GM18498 (cell line): ENCODE results near the gene TMEM150A.
A peak's percentile ranks its signal among the peaks of the same experiment; 100 is the strongest.
"Not testable (repeated sequence)": the region's sequence is repeated elsewhere in the genome, so short reads cannot be mapped to it uniquely, and the experiment has no call there.

ENCODE experiments used
- ATAC-seq: cut with Tn5 transposase; IDR thresholded peaks from one replicate; pipeline ENCODE4 v1.9.1; 2021; ENCODE audit warnings: mild to moderate bottlenecking, moderate library complexity; ENCODE audit not compliant: unreplicated experiment

TMEM150A gene

DNA sequence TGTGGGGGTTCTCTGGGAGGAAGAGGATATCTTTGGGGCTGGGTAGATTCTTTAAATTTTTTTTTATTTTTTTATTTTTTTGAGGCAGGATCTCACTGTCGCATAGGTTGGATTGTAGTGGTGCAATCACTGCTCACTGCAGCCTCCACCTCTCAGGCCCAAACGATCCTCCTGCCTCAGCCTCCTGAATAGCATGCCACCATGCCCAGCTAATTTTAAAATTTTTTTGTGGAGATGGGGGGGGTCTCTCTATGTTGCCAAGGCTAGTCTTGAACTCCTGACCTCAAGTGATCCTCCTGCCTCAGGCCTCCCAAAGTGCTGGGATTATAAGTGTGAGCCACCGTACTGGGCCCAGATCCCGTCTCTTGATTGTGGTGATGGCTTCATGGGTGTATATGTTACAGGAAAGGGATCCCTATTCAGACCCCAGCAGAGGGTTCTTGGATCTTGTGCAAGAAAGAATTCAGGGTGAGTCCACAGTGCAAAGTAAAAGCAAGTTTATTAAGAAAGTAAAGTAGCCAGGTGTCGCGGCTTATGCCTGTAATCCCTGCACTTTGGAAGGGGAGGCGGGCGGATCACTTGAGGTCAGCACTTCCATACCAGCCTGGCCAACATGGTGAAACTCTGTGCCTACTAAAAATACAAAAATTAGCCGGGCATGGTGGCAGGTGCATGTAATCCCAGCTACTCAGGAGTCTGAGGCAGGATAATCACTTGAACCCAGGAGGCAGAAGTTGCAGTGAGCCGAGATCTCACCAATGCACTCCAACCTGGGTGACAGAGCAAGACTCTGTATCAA, 11.4 kb upstream of the TMEM150A start:
- ATAC-seq: no peak

DNA sequence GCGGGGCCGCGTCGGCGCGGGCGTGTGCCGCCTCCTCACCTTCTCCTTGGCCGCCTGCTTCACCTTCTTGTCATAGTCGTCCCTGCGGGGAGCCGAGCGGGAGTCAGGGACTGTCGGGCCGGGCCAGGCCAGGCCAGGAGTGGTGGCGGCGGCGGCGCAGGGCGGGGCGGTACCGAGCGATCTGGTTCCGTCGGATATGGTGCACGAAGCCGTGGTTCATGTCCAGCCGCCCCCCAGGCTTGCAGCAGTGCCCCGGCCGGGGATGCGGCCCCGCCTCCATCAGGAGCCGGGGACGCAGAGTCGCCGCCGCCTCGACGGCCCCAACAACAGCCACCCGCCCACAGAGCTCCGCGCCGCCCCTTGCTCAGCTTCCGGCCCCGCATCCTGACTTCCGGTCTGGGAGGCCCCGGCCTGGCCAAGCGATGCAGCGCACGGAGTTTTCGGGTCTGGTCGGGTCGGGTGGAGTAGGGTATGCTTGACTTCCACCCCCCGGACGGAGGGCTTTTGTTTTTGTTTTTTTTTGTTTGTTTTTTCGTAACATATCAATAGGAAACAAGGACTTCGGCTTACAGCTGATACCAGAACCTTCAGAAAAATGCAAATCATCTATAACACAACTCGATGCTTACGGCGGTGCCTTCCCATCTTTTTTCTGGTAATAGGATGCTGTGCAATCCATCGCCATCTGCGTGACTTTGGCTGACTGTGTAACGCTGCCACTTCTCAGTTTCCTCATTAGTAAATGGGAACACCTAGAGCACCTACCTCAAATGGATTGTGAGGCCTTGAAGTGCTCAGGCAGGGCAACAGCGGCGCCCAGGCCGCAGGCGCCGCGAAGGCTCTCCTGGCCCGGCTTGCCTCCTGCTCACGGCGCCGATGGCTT, 9.4 kb upstream of the TMEM150A start, which contains the start of gene C2orf68:
C2orf68 (minus strand) TSS at position 362 of the 883 bp plus-strand sequence; CDS start at position 280, 82 bp downstream.
- ATAC-seq: peak; percentile 77

DNA sequence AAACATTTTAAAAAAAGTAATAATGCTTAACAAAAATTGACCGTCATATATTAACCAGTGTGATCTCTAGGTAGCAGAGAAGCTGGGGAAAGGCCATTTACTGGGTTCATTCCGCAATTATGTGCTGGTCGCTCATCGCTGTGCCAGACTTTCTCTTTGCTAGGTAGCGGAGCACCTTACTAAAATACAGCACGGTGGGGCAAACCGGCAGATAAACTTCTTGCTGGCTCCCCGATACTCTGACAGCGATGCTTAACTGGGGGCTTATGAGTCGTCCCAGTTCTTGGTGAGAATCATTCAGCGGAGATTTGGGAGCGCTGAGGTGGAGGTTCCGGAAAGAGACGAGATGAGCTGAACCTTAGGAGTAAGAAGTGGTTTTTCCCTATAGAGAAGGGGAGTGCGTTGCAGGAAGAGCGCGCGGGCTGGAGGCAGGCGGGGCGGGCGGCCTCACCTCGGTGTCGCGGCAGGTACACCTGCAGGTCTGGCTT, 8.8 kb upstream of the TMEM150A start:
- peak; percentile 19 for ATAC-seq

DNA sequence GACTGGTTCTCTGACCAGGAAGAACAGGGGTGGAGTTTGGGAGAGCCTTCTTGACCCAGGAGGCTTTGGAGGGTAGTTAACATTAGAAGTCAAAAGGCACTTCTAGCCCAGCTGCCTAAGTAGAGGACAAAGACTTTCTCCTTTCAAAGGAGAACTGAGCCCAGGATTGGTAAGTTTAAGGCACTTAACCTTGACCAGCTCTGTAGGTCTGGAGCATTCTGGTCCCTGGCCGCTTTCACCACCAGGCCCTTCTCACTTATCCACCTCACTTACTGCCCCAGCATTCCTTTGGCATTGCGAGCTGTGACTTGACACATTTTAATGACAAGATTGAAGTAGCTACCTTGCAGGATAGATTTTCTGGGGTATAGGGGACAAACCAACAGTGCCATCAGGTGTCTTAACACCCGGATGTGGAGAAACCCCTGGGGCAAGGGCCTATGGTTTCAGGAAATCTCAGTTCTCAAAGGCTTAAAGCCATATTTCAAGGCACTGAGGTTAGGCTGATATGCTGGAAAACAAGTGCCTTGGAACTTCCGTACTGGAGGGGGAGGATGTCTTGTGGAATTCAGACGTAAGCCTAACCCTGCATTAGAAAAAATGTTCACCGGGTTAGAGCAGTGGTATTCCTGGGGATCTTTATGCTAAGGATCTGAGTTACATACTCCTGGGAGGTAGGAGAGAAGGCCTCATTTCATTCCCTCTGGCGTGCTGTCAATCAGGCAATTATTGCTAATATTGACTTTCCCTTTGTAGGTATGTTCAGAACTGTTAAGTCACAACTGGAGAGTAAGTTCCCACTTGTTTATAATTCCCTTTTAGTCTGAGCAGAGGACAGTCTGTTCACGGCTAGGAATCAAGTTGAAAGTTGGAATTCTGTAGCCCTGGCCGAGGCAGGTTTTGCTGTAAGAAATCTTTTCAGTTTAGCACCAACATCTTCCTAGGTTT, 5.0 kb upstream of the TMEM150A start:
- no peak for ATAC-seq

DNA sequence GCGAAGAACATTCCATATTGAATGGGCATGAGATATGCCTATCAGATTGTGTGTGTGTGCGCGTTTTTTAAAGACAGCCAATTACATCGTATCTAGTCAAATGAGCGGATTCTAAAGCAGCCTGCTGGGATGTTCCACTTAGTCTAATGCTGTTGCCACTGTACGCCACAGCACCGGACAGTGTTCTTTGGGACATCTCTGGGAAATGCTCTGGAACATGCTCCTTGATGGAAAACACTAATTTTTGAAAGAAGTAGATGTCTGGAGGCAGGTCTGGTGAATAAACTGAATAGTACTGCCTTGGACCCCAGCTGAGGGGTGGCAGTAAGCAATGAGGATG, 3.6 kb upstream of the TMEM150A start:
- ATAC-seq: no peak

DNA sequence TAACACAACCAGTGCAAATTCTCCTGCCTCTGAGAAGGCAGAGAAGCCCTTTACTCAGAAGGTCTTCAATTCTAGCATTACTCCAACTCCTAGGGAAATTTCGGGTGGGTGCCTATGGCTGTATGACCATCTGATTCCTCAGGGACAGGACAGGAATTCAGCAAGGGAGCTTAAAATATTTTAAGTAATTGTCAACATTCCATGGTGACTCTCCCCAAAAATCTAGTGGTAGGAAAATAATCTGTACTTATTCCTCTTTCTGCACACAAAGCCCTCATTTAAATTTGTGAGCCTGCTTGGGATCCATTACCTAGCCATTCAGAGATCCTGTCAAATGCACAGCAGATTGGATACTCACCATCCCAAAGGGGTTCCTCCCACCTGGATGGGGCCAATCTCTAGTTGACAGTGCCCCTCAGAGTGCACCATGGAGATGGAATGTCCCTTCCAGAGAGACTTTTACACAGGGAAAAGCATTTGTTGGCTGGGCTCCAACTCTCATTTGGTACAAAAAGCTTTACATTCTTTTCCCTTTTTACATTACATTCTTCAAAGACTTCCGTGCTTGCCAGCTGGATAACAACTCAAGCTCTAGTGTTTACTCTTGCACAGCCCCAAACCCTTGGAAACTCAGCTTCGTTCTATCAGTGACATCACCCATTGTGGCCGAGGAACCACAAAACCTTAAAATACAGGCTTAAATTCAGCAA, 3.1 kb upstream of the TMEM150A start:
- no peak for ATAC-seq

DNA sequence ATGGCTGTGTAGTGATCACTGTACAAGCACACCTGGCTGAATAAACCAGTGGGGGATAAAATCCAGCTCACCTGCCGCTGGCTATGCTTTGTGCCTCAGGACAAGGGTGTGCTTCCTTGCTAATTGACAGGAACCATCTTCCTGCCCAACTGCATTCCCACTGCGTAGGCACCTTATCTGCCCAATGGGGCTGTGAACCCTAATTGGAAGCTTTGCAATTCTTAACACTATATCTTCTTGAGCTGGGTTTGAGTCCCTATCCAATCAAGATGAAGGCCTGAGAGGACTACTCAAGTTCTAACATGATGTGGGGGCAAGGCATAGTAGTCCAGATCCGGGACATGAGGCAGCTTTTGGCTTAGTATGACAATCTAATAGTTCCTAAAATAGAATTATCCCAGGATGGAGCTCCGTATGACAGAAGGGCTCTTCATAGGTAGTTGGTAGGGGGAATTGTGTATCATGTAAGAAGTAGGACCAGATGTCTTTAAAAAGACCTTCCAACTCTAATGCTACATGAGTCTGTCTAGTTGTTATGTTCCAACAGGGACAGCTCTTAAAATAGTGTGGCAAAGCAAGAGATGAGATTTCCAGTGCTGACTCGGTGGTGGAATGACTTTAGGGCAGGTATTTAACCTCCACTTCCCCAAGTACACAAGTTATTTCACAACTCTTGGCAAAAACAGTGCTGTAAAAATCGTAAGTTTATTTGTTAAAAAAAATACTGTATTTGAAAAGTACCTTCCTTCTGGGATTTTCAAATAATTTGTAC, 2.3 kb upstream of the TMEM150A start:
- no peak for ATAC-seq

DNA sequence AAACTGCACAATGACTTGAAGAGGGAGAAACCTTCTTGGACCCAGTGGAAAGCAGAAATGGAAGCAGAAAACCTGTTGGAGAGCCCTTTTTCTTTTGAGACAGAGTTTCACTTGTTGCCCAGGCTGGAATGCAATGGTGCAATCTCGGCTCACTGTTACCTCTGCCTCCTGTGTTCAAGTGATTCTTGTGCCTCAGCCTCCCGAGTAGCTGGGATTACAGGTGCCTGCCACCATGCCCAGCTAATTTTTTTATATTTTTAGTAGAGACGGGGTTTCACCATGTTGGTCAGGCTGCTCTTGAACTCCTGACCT, 1.6 kb upstream of the TMEM150A start:
- ATAC-seq: not testable (repeated sequence)

DNA sequence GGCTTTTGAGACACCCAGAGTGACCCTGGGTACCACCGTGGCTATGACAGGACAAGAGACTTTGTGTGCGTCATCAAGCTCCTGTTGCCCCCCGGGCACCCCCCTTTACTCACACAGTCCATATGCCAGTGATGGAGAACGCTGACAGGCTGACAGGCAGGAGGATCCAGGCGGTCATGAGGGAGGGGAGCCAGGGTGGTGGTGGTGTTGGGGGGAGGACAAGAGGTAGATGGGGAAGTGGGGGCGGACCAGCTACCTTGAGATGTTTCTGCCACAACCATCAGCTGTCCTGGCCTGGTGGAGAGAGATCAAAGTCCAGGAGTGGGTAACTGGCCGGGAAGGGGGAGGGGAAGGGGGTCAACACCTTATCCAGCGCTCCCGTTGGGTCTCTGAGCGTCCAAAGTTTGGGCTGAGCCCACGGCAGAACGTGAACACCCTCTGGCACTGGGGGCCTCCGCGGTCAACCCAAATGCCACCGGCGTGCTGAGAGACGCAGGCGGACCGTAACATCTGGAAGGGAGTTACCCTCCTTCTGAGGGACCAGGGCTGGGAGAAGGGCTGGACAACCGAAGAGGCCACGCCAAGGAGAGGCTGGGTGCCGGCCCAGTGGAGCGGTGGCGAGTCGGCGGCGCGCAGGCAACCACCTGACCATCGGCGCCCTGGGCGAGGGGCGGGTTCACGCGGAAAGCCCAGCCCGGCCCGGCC, 575 bp downstream of the TMEM150A start:
- ATAC-seq: peak; percentile 47

DNA sequence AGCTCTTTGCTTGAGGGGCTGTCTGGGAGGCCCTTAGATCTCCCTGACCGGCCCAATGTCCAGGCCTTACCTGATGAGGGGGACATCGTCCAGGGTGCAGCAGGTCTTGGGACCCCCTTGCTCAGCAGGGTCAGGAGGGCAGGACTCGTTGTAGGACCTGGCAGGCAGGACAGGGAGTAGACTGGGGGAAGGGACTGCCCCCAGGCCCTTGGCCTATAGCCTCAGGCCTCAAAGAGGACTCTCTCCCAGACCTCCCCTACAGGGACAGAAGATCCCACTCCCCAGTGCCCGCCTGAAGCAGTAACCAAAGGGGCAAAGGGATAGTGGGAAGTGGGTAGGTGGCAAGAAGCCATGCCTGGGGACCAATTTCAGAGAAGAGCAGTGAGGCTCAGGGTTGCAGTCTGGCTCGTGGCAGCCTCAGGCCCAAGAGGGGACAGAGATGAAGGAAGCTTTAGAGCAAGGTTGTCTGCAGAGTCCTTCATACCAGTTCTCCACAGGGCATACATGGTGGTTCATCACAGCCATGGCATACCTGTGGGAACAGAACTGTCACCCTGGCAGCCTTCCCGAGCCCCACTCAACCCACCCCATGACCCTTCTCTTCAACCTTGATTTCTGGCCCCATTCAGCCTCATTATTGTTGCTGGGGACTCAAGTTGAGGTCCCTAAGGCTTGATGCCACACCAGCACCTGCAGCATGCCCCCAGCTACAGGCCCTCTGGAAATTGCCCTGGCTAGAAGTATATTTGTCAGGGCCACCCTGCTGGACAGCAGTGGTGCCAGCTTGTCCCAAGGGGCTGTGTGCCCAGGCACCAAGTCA, 1.3 kb downstream of the TMEM150A start:
- no peak for ATAC-seq

DNA sequence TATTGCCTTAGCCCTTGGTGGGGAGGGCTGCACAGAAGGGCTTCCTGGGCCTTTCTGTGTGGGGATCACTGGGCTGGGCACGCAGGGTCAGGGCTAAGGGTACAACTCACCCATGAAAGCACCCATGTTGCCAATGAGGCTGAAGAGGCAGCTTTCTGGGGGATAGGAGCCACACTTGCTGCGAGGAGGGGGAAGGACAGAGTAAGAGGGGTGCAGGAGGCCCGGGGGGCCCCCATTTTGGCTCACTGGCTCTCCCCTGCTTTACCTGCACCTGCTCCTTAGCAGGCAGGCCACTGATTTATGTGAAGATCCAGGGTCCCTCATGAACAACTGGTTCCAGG, 2.3 kb downstream of the TMEM150A start:
- no peak for ATAC-seq

DNA sequence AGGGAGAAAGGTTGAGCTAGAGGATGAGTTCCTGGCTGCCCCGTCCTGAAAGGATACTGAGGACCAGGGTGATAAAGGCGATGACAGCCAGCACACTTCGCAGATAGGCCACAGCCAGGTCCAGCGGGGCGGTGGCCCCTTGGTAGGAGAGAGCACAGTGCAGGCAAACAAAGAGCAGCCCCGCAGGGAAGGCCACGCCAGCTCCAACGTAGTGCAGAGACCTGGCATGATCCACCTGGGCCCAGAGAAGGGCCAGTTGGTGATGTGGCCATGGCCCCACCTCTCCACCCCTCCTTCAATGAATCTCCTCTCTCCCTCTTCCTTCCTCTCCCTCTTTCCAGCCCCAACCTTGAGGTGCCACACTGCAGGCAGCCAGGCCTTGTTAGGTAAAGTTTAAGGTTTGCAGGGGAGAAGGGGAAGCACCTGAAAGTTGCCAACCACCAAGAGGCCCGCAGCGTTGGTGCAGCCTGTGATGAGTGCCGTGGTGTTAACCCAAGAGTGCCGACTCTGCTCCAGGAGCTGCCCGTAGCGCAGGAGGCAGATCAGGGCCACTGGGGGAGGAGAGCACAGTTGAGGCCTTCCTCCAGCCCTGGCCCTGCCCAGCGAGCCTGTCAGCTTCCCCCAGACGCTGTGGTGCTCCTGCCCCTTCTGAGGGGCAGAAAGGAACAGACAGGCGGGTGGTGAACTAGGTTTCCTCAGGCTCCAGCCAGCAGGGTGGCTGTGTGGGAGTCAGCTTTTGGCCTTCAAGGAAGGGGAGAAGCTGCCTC, 2.8 kb downstream of the TMEM150A start:
- no peak for ATAC-seq

DNA sequence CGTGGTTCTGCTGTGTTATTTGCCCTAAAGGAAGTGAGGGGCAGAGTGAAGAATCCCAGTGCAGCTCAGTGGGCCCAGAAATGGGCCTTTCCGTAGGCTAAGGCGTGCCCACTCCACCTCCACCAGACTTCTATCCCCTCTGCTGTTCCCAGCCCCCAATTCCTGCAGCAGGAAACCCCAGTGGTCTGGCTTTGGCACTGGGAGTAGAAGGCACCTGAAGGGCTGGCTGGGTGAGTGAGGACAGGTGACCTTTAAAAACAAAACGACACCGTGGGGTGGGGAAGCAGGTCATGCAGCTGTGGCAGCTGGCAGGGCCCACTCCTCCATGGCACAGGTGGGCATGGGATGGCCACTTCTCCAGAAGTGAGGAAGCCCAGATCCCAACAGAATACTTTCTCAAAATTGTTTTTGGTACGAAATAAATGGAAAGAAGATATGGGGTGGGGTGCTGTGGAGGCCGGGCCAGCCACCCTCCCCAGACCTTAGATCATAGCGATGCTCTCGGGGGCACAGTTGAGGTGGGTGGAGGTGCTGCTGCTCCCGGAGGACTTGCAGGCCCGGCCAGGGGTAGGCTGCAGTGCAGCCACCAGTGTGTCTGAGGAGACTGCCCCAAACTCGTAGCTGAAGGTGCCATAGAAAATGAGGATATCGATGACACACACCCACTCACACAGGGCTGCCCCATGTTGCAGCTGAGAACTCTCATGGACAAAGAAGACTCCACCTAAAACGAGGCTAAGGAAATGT, 3.7 kb downstream of the TMEM150A start:
- no peak for ATAC-seq

DNA sequence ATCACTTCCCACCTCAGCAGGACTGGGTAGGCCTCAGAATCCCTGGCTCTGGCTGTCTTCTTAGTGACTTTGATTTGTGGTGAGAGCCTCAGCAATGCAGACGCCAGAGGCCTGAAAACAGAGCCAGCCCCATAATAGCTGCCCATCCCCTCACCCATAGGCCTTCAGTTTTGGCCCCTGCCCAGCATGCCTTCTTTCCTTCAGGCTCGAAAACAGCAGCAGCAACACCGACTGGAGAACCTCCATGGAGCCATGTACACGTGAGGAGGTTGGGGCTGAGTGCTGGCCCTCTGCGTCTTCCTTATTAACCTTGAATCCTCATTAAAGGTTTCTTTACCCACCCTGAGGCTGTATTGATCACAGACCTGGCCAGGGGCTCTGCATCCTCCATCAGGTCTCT, 5.3 kb downstream of the TMEM150A start:
- no peak for ATAC-seq

DNA sequence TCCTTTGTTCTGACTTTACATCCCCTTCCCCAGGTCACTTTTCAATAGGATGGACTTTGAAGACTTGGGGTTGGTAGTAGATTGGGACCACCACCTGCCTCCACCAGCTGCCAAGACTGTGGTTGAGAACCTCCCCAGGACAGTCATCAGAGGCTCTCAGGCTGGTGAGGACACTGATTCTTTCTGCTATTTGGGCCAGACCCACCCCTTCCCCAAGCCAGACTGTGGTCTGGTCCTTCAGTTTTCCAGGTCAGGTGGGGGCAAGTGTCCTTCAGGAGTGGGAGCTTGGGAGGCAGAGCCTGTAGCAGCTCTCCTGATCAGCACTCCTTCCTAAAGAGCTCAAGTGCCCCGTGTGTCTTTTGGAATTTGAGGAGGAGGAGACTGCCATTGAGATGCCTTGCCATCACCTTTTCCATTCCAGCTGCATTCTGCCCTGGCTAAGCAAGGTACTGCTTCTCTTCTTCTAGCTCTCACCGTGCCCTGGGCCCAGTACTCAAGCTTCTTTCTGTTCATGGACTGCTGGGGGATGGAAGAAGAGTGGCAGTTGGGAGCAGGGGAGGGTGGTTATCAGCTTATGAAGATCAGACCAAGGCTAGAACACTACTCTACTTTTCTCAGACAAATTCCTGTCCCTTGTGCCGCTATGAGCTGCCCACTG, 5.9 kb downstream of the TMEM150A start:
- ATAC-seq: no peak

DNA sequence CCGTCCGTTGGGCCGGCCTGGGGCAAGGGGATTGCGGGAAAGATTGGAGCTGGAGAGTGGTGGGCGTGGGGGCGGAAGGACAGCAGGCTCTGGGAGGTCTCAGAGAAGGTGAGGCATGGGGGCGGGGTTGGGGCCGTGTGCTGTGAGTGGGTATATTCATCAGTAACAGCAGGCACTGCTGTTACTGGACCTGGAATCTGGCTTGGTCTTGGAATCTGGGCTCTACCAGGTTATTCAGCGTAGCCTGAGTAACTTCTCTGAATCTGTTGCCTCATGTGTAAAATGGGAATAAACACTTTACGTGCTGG, 6.5 kb downstream of the TMEM150A start:
- no peak for ATAC-seq
